OCI-LY3 (cell line): ENCODE data around the gene PRKCE.

Experiments
- EZH2phosphoT487 ChIP-seq: fragments of 200-600 bp; shearing (Covaris generic); IDR thresholded peaks from 2 replicates; pipeline ENCODE4 v1.6.1; 2018; ENCODE audit warnings: antibody characterized with exemption, mixed run types, low read depth
- TF ChIP-seq, protein P1 (sequence below): fragments of 200-600, 300-600 bp; sonication (generic); IDR thresholded peaks from 2 replicates; pipeline ENCODE4 v1.5.1; 2014; ENCODE audit warnings: antibody characterized with exemption, low read length, low read depth

DNA sequence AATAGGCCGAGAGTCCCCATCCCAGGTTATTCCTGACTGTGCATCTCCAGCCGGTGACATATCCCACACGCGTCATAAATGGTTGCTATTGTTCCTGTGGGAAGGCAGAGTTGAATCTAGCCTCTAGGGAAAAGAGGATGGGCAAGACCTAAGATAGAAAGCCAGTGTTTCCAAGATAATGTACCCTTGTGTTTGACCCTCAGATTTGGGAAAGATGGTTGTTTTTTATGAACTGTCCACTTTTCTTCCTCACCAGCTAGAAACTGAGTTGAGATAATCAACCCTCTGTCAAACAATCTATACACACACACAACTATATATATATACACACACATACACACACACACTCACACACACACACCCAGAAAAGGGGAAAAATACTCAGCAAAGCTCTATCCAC, 131.0 kb downstream of the PRKCE start:
- TF ChIP-seq, protein P1, sequence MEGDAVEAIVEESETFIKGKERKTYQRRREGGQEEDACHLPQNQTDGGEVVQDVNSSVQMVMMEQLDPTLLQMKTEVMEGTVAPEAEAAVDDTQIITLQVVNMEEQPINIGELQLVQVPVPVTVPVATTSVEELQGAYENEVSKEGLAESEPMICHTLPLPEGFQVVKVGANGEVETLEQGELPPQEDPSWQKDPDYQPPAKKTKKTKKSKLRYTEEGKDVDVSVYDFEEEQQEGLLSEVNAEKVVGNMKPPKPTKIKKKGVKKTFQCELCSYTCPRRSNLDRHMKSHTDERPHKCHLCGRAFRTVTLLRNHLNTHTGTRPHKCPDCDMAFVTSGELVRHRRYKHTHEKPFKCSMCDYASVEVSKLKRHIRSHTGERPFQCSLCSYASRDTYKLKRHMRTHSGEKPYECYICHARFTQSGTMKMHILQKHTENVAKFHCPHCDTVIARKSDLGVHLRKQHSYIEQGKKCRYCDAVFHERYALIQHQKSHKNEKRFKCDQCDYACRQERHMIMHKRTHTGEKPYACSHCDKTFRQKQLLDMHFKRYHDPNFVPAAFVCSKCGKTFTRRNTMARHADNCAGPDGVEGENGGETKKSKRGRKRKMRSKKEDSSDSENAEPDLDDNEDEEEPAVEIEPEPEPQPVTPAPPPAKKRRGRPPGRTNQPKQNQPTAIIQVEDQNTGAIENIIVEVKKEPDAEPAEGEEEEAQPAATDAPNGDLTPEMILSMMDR = no peak
- TF ChIP-seq EZH2phosphoT487 = no peak
